ENCODE results near the gene CTU2. TPM values are rescaled to one million over a fixed set of nuclear protein-coding genes. Genes with fewer than 3 reads are reported as not detected.

CTU2 gene
- polyA plus RNA-seq, 1 of the 3 experiments (the other 2 are of a cell fraction) = 16.2 TPM

DNA sequence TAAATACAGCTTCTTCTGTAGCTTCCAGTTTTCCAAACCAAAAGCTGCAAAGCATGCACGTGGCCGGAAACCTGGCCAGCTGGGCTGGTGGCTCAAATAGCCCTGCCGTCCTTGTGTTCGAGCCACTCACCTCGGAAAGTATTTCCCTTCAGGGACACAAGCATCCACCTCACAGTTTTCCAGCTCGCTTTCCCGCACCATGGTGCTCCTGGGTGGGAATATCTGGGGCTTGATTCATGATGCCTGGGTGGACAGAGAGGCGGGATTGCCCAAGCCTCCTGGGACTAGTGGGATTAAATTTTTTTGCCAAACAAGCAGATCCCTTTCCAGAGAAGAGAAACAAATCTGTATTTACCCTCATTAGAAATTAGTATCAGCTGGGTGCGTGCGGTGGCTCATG is 36.3 kb upstream of the CTU2 start:
- H3K4me3 ChIP-seq (ENCODE audit: low read depth in 2 of 2, low read length in 1 of 2) = no peak overlapping the region
- no peaks in the 10 kb centered on the region for H3K9me2 ChIP-seq
- H3K9me3 ChIP-seq = no peaks in the 10 kb centered on the region
- TF ChIP-seq EZH2phosphoT487 (IDR thresholded peaks at IDR 0.05; ENCODE audit: borderline replicate concordance, low read depth) = no peak
- no peak for TF ChIP-seq JUND (IDR thresholded peaks at IDR 0.05)
- TF ChIP-seq YY1 (IDR thresholded peaks at IDR 0.05; ENCODE audit: low read depth) = no peak
- TF ChIP-seq, protein P1, sequence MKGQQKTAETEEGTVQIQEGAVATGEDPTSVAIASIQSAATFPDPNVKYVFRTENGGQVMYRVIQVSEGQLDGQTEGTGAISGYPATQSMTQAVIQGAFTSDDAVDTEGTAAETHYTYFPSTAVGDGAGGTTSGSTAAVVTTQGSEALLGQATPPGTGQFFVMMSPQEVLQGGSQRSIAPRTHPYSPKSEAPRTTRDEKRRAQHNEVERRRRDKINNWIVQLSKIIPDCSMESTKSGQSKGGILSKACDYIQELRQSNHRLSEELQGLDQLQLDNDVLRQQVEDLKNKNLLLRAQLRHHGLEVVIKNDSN (IDR thresholded peaks at IDR 0.05; ENCODE audit: borderline replicate concordance, low read depth) = no peak
- TF ChIP-seq, protein P2, sequence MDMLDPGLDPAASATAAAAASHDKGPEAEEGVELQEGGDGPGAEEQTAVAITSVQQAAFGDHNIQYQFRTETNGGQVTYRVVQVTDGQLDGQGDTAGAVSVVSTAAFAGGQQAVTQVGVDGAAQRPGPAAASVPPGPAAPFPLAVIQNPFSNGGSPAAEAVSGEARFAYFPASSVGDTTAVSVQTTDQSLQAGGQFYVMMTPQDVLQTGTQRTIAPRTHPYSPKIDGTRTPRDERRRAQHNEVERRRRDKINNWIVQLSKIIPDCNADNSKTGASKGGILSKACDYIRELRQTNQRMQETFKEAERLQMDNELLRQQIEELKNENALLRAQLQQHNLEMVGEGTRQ (IDR thresholded peaks at IDR 0.05; ENCODE audit: borderline replicate concordance, low read depth, low read length) = no peak
- no peak for TF ChIP-seq TCF12 (IDR thresholded peaks at IDR 0.05)
- TF ChIP-seq TAF1 (IDR thresholded peaks at IDR 0.05; ENCODE audit: borderline replicate concordance, low read depth, low read length) = no peak
- TF ChIP-seq ELF1 (IDR thresholded peaks at IDR 0.05) = no peak
- no peak for TF ChIP-seq NRF1 (IDR thresholded peaks at IDR 0.05; ENCODE audit: low read depth, low read length)
- no peak for TF ChIP-seq MXI1 (IDR thresholded peaks at IDR 0.05; ENCODE audit: low read depth, low read length)
- TF ChIP-seq RCOR1 (IDR thresholded peaks at IDR 0.05; ENCODE audit: low read length) = no peak
- no peak for TF ChIP-seq TEAD4 (IDR thresholded peaks at IDR 0.05; ENCODE audit: borderline replicate concordance, insufficient read depth)
- TF ChIP-seq FOXM1 (IDR thresholded peaks at IDR 0.05; ENCODE audit: low read depth) = no peak
- no peak for TF ChIP-seq RXRA (IDR thresholded peaks at IDR 0.05; ENCODE audit: borderline replicate concordance, low read depth)
- TF ChIP-seq EP300 (IDR thresholded peaks at IDR 0.05; ENCODE audit: borderline replicate concordance in 1 of 2, low read depth in 1 of 2, low read length in 1 of 2) = no peak
- no peak for TF ChIP-seq MEF2A (IDR thresholded peaks at IDR 0.05; ENCODE audit: borderline replicate concordance, low read depth)
- TF ChIP-seq SMC3 (IDR thresholded peaks at IDR 0.05; ENCODE audit: low read depth, low read length) = no peak
- ChIA-PET POLR2A (no interaction called here), CTCF (interaction anchor here (1.4 to 1.8 kb wide), 2 partner anchors 15 to 108 kb away, joined by 3 to 4 read pairs; no protein-coding TSS in a partner anchor)
- H3K79me2 ChIP-seq (ENCODE audit: insufficient read depth) = no peaks in the 10 kb centered on the region
- no peak for DNase-seq
- H3K9ac ChIP-seq = no peak overlapping the region
- H4K20me1 ChIP-seq (ENCODE audit: insufficient read depth) = no peaks in the 10 kb centered on the region
- H3K4me1 ChIP-seq (ENCODE audit: control insufficient read depth in 1 of 2, insufficient read depth in 2 of 2, low read depth in 1 of 2, low read length in 1 of 2) = no peaks in the 10 kb centered on the region; a peak in 1 of 4 replicates
- no peaks in the 10 kb centered on the region for H3F3A ChIP-seq (replicated peaks; ENCODE audit: insufficient read depth)
- no peak overlapping the region for H3K27ac ChIP-seq (ENCODE audit: low read depth in 2 of 2, low read length in 1 of 2)
- H3K36me3 ChIP-seq (replicated peaks in 1 of 2; ENCODE audit: control insufficient read depth in 1 of 2, insufficient read depth in 2 of 2, low read length in 1 of 2) = peaks cover 0 to 3% of the 10 kb centered on the region in 2 experiments
- H2AFZ ChIP-seq (ENCODE audit: low read depth) = no peak overlapping the region
- H3K4me2 ChIP-seq = no peak overlapping the region
- H3K27me3 ChIP-seq (ENCODE audit: insufficient read depth) = no peaks in the 10 kb centered on the region
- WGBS (ENCODE audit: low lambda C conversion rate) = 90% methylated on average over 10 of the region's 10 CpGs

DNA sequence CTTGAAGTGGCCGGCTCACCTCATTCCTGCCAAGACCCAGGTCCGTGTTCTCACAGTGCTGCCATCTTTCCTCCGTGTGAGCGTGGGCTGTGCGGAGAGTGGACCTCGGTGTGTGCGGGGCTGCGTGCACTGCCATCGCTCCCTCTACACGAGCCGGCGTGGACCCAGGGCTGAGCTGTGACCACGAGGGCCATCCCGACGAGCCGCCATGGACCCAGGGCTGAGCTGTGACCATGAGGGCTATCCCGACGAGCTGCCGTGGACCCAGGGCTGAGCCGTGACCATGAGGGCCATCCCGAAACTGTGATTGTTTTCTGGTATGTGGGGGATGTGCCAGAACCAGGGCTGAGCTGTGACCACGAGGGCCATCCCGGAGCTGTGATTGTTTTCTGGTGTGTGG is 34.5 kb upstream of the CTU2 start:
- no peaks in the 10 kb centered on the region for H3K79me2 ChIP-seq (ENCODE audit: insufficient read depth)
- no peaks in the 10 kb centered on the region; a peak in 1 of 4 replicates for H3K4me1 ChIP-seq (ENCODE audit: control insufficient read depth in 1 of 2, insufficient read depth in 2 of 2, low read depth in 1 of 2, low read length in 1 of 2)
- DNase-seq = no peak
- peaks cover 0 to 3% of the 10 kb centered on the region in 2 experiments for H3K36me3 ChIP-seq (replicated peaks in 1 of 2; ENCODE audit: control insufficient read depth in 1 of 2, insufficient read depth in 2 of 2, low read length in 1 of 2)
- H4K20me1 ChIP-seq (ENCODE audit: insufficient read depth) = no peaks in the 10 kb centered on the region
- CTCF ChIA-PET = interaction anchor here (0.7 to 2.7 kb wide), 6 partner anchors 8 to 65 kb away, joined by 3 to 12 read pairs (median 4); no protein-coding TSS in a partner anchor
- WGBS (ENCODE audit: low lambda C conversion rate) = 85% methylated on average over 17 of the region's 23 CpGs
- no peak overlapping the region for H3K4me3 ChIP-seq (ENCODE audit: low read depth in 2 of 2, low read length in 1 of 2)
- no peaks in the 10 kb centered on the region for H3K9me3 ChIP-seq
- POLR2A ChIA-PET = interaction anchor here (0.7 kb wide), 1 partner anchor 40 kb away, joined by 4 read pairs; no protein-coding TSS in a partner anchor
- H3K9me2 ChIP-seq = no peaks in the 10 kb centered on the region
- H3K4me2 ChIP-seq = no peak overlapping the region
- TF ChIP-seq RFX5 (IDR thresholded peaks at IDR 0.05; ENCODE audit: low read length) = no peak
- TF ChIP-seq TEAD4 (IDR thresholded peaks at IDR 0.05; ENCODE audit: borderline replicate concordance, insufficient read depth) = no peak
- TF ChIP-seq, protein P3, sequence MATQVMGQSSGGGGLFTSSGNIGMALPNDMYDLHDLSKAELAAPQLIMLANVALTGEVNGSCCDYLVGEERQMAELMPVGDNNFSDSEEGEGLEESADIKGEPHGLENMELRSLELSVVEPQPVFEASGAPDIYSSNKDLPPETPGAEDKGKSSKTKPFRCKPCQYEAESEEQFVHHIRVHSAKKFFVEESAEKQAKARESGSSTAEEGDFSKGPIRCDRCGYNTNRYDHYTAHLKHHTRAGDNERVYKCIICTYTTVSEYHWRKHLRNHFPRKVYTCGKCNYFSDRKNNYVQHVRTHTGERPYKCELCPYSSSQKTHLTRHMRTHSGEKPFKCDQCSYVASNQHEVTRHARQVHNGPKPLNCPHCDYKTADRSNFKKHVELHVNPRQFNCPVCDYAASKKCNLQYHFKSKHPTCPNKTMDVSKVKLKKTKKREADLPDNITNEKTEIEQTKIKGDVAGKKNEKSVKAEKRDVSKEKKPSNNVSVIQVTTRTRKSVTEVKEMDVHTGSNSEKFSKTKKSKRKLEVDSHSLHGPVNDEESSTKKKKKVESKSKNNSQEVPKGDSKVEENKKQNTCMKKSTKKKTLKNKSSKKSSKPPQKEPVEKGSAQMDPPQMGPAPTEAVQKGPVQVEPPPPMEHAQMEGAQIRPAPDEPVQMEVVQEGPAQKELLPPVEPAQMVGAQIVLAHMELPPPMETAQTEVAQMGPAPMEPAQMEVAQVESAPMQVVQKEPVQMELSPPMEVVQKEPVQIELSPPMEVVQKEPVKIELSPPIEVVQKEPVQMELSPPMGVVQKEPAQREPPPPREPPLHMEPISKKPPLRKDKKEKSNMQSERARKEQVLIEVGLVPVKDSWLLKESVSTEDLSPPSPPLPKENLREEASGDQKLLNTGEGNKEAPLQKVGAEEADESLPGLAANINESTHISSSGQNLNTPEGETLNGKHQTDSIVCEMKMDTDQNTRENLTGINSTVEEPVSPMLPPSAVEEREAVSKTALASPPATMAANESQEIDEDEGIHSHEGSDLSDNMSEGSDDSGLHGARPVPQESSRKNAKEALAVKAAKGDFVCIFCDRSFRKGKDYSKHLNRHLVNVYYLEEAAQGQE (IDR thresholded peaks at IDR 0.05; ENCODE audit: low read depth, low read length) = no peak
- TF ChIP-seq, protein P4, sequence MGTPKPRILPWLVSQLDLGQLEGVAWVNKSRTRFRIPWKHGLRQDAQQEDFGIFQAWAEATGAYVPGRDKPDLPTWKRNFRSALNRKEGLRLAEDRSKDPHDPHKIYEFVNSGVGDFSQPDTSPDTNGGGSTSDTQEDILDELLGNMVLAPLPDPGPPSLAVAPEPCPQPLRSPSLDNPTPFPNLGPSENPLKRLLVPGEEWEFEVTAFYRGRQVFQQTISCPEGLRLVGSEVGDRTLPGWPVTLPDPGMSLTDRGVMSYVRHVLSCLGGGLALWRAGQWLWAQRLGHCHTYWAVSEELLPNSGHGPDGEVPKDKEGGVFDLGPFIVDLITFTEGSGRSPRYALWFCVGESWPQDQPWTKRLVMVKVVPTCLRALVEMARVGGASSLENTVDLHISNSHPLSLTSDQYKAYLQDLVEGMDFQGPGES (IDR thresholded peaks at IDR 0.05; ENCODE audit: low read depth, low read length) = no peak
- no peak overlapping the region for H3K9ac ChIP-seq
- H3K27ac ChIP-seq (ENCODE audit: low read depth in 2 of 2, low read length in 1 of 2) = no peak overlapping the region
- no peaks in the 10 kb centered on the region for H3K27me3 ChIP-seq (ENCODE audit: insufficient read depth)
- no peaks in the 10 kb centered on the region for H3F3A ChIP-seq (replicated peaks; ENCODE audit: insufficient read depth)
- no peak overlapping the region for H2AFZ ChIP-seq (ENCODE audit: low read depth)
